GM12878 (cell line): ENCODE data around the gene PRKCZ. TPM values are rescaled to one million over a fixed set of nuclear protein-coding genes. Genes with fewer than 3 reads are reported as not detected.

Experiments
- CHD1 ChIP-seq: IDR thresholded peaks from 2 replicates; pipeline ENCODE4 v1.6.1; 2012; ENCODE audit warnings: low read depth, low read length, improper control_type of control experiment
- CUX1 ChIP-seq: IDR thresholded peaks from 2 replicates; pipeline ENCODE4 v1.6.1; 2012; ENCODE audit warnings: improper control_type of control experiment, low read depth, low read length; ENCODE audit not compliant: insufficient replicate concordance
- HDGF ChIP-seq: fragments of 450-650 bp; IDR thresholded peaks from 2 replicates; pipeline ENCODE4 v1.6.1; 2016; ENCODE audit warnings: antibody characterized with exemption
- IKZF1 ChIP-seq: fragments of 450-650 bp; conservative IDR thresholded peaks from 2 replicates; pipeline ENCODE4 v1.6.1; 2017; ENCODE audit warnings: antibody characterized with exemption, mild to moderate bottlenecking
- IRF4 ChIP-seq: IDR thresholded peaks from 2 replicates; pipeline ENCODE4 v1.6.1; 2011; ENCODE audit warnings: low read depth, low read length
- JUND ChIP-seq: IDR thresholded peaks from 2 replicates; pipeline ENCODE4 v1.6.1; 2012; ENCODE audit warnings: low read depth, mild to moderate bottlenecking, low read length, improper control_type of control experiment, moderate library complexity
- MXI1 ChIP-seq: fragments of 150-350 bp; IDR thresholded peaks from 2 replicates; pipeline ENCODE4 v1.6.1; 2011; ENCODE audit warnings: low read depth, mild to moderate bottlenecking, inconsistent platforms, low read length, improper control_type of control experiment
- POU2F2 ChIP-seq: IDR thresholded peaks from 3 replicates; pipeline ENCODE4 v1.6.1; 2011; ENCODE audit warnings: low read depth, mild to moderate bottlenecking, low read length, borderline replicate concordance
- SMAD1 ChIP-seq: fragments of 450-650 bp; IDR thresholded peaks from 2 replicates; pipeline ENCODE4 v1.6.1; 2018; ENCODE audit warnings: mild to moderate bottlenecking, low read depth; ENCODE audit not compliant: partially characterized antibody
- STAT1 ChIP-seq: fragments of 450-650 bp; conservative IDR thresholded peaks from 2 replicates; pipeline ENCODE4 v1.6.1; 2014; ENCODE audit warnings: antibody characterized with exemption, mild to moderate bottlenecking
- USF2 ChIP-seq: IDR thresholded peaks from 2 replicates; pipeline ENCODE4 v1.6.1; 2011; ENCODE audit warnings: low read depth, low read length, improper control_type of control experiment, borderline replicate concordance
- ZNF207 ChIP-seq: fragments of 450-650 bp; IDR thresholded peaks from 2 replicates; pipeline ENCODE4 v1.6.1; 2014; ENCODE audit warnings: antibody characterized with exemption, mild to moderate bottlenecking, borderline replicate concordance
- ZNF384 ChIP-seq: IDR thresholded peaks from 2 replicates; pipeline ENCODE4 v1.6.1; 2012; ENCODE audit warnings: low read depth, mild to moderate bottlenecking, low read length, improper control_type of control experiment, borderline replicate concordance
- ZZZ3 ChIP-seq: IDR thresholded peaks from 2 replicates; pipeline ENCODE4 v1.6.1; 2011; ENCODE audit warnings: low read depth; ENCODE audit not compliant: control insufficient read depth, insufficient read length
- polyA plus RNA-seq, 11 experiments: library from polyadenylated mRNA; depleted of rRNA in 4 of 11; unstranded in 6 of 11; stranded (reverse) in 5 of 11; fragments of >200 nt; fragmentation: Nextera tagmentation in 4 of 11; fragmentation: Illumina TruSeq in 1 of 11; extraction: Ambion mirVana in 4 of 11; extraction: Trizol in 1 of 11; gene quantifications; 1 replicate in 1 of 11; 2 replicates in 10 of 11; pipeline versions ENCODE4 v1.2.1 to v1.2.3, GENCODE V29; 2011 to 2016; ENCODE audit warnings: inconsistent platforms in 2 of 11, missing spikeins in 2 of 11, low read depth in 1 of 11
- total RNA-seq, 4 experiments: library from RNA; depleted of rRNA in 3 of 4; stranded (reverse); fragments of >200 nt in 3 of 4; fragmentation: Illumina TruSeq in 1 of 4; extraction: Trizol in 1 of 4; gene quantifications; 2 replicates each; pipeline versions ENCODE4 v1.2.1 to v1.2.3, GENCODE V29; 2013 to 2021

Gene PRKCZ
- total and polyA plus RNA-seq, 10 of the 15 experiments (the other 5 are each of a cell fraction or from before 2014, with no cell fraction given) = 0.05 to 1.9 (median 0.64) TPM; not detected in 1

DNA sequence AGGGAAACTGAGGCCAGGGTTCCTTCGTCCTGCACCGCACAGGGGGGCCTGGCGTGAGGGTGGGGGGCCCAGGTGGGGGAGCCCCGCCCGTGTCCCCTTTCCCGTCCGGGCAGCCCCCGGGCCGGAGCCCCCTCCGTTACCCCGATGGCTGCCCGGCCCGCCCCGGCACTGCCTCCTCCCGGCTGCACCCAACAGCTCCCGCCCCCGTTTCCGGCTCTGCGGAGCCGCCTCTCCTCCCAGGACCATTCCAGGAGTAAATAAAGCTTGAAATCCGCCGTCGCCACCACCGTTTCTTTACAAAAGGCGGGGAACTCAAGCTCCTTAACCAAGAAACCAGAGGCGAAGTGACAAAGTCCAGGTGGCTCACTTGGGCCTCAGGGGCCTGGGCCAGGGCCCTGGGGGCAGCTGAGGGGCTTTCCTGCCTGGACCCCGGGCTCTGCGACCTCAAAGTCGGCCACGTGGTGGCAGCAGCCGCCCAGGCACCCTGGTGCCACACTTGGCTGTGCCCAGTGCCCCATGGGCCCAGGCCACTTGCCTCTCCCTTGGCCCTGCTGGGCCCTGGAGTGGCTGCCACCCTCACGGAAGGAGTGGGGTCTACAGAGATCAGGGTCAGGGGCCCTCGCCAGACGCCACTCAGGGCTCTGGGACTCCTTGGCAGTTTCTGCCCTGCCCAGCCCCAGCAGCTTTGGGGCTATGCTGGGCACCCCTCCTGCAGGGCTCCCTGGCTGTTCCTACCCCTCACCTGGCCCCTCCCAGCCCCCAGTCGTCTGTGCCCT, 144.9 kb downstream of the PRKCZ start (continued):
- no peak for TF ChIP-seq USF2
- TF ChIP-seq ZZZ3 = no peak
- no peak for TF ChIP-seq ZNF384
- peak; percentile 66; the same call in 1 of the 2 replicates for TF ChIP-seq HDGF
- TF ChIP-seq IRF4 = no peak
- TF ChIP-seq ZNF207 = peak; percentile 94
- peak; percentile 80 for TF ChIP-seq IKZF1
- TF ChIP-seq CUX1 = no peak
- TF ChIP-seq CHD1 = no peak
- TF ChIP-seq POU2F2 = peak; percentile 64; the same call in 1 of the 3 replicates
- 0 out of 2 replicates have a peak, but pooled peaks have one; percentile 75 for TF ChIP-seq STAT1
- TF ChIP-seq SMAD1 = no peak
- TF ChIP-seq JUND = no peak
- no peak for TF ChIP-seq MXI1
